HG02885 (cell line): ENCODE data around the gene IVL.

Experiments
- ATAC-seq: cut with Tn5 transposase; IDR thresholded peaks from one replicate; pipeline ENCODE4 v1.9.1; 2021; ENCODE audit warnings: mild to moderate bottlenecking; ENCODE audit not compliant: unreplicated experiment, poor library complexity

The IVL gene

GRCh38 chr1:152907686-152908601 is at the start of gene IVL:
TSS of gene IVL (plus strand) at chr1:152908546. CDS start at chr1:152909798, 1,252 bp downstream.
- ATAC-seq, result peak; percentile 59

DNA sequence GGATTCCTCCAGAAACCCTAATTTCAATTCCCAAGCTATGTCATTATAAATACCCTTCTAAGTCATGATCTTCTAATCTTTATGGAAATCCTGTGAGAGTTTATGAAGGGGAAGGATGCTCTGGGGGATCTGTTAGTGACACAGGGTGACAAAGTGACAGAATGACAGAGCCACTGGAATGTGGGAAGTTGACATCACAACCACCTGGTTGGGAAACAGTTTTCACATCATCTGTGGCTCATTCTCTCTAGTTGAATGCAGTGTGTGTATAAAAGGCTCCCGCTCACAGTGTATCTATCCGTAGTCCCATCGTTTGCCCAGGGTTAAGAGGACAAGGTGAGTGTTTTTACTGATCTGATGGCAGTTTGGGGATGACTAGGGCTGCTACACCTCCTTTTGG is 48.6 kb upstream of the IVL start, which contains the start of gene LCE7A:
Gene LCE7A (plus strand): TSS at position 301 of the 400 bp plus-strand sequence. CDS start 702 bp downstream, outside the sequence.
- ATAC-seq, result no peak

DNA sequence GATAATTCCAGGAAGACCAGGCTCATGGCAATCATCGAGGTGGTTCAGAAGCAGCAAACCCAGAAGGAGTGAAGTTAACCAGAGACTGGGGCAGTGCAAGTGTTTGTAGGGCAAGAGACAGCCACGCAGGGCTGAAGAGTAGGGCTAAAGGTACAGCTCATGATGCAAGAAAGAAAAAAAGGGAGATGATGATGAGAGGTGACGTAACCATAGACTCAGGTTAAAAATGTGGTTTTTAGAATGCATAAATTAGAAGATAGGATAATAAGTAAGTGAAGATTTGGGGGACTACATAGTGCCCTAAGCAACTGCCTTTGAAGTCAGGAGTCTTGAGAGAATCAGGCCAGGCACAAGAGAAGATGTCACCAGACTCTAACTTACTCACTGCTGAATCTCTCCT is 48.2 kb upstream of the IVL start:
- no peak for ATAC-seq

GRCh38 chr1:152861374-152861773 is 47.0 kb upstream of the IVL start:
- no peak for ATAC-seq

- no peak for ATAC-seq
Measured at GRCh38 chr1:152864443-152864842, 43.9 kb upstream of the IVL start.

GRCh38 chr1:152866321-152866720 is 42.0 kb upstream of the IVL start:
- ATAC-seq, result no peak

DNA sequence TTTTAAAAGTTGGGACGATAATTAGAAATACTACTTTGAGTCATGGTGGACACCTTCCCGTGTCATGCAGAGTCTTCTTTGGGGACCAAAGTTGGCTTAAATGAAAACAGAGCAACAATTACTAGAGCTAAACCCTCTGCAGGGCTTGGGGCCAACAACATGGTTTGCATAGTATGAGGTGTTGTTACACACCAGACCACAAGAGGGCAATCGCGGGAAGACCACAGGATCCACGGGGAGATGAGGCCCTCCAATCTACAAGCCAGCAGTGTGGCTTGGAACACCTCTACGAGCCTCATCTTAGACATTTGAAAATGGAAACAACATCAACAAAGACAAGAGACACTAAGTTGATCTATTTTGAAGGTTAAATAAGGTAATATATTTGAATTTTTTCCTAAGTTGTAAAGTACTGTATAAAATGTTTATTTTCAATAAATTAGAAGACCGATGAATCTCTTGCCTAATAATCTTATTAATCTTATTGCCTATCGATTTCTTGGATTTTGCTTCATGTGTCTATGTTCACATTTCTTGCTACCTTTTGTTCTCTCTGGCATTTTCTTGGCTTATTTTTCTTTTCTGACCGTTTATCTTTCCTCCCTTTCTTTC is 38.4 kb upstream of the IVL start:
- ATAC-seq, result peak; percentile 78

- no peak for ATAC-seq
Measured at GRCh38 chr1:152870831-152871730, 37.3 kb upstream of the IVL start.

DNA sequence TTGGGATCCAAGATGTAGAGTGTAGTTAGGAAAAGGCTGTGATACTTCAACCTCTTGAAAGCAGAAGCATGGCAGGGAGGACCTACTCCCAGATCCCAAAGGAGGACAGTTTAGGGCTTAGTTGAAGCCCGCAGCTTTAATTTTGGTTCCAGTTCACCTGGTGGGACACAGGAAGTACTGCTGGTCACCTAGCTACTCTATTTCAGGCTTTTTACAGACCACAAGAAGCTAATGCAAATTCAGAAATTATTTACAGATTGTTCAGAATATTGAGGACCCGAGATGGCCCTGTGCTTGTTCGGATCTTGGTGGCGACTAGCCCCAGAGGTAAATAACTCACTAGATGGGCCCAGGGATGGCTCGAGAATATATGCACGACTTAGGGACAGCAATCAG is 36.6 kb upstream of the IVL start:
- peak; percentile 48 for ATAC-seq

DNA sequence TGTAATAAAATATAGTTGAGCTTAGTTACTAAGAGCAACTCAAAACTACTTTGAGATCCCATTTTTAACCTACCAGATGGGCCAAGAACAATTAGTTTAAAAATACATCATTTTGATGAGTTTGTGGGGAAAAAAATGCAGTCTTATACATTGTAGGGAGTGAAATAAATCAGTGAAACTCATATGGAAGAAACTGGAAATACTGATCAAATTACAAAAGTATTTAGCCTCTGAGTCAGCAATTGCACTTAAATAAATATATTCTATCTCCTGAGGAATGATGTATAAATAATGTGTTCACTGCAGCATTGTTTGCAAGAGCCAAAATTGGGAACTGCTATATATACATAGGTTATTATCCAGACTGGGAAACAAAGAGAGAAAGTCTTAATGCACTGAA is 34.9 kb upstream of the IVL start:
- ATAC-seq, result no peak

GRCh38 chr1:152876827-152877226 is 31.5 kb upstream of the IVL start:
- ATAC-seq, result no peak

GRCh38 chr1:152878042-152878441 is 30.3 kb upstream of the IVL start, which contains the start of gene SMCP:
TSS of gene SMCP (plus strand) at chr1:152878322. CDS start at chr1:152884423, 6,101 bp downstream.
- no peak for ATAC-seq

- ATAC-seq, result no peak
Measured at GRCh38 chr1:152879559-152880198, 28.7 kb upstream of the IVL start.

DNA sequence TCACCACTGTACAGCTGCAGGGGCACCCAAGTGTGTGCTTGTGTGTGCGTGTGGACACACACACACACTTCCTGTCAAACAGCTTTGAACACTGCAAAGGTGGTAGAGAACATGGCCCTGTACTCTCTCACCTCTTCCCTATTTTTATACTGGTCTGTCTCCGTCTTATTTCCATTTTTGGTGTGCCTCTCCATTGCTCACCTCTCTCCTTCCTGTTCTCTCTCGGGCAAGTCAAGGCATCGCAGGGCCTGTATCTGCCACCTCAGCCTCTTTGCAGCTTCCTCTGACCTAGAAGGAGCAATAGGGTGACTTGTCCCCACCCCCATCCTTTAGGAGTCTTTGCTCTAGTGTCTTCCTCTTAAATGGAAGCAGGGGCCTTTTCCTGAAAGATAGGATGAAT is 28.0 kb upstream of the IVL start:
- ATAC-seq, result no peak

- ATAC-seq, result peak; percentile 85
Measured at GRCh38 chr1:152880907-152881306, 27.4 kb upstream of the IVL start.

- ATAC-seq, result no peak
Measured at GRCh38 chr1:152884085-152884484, 24.3 kb upstream of the IVL start.

GRCh38 chr1:152884506-152884905 is 23.8 kb upstream of the IVL start:
- ATAC-seq, result no peak

DNA sequence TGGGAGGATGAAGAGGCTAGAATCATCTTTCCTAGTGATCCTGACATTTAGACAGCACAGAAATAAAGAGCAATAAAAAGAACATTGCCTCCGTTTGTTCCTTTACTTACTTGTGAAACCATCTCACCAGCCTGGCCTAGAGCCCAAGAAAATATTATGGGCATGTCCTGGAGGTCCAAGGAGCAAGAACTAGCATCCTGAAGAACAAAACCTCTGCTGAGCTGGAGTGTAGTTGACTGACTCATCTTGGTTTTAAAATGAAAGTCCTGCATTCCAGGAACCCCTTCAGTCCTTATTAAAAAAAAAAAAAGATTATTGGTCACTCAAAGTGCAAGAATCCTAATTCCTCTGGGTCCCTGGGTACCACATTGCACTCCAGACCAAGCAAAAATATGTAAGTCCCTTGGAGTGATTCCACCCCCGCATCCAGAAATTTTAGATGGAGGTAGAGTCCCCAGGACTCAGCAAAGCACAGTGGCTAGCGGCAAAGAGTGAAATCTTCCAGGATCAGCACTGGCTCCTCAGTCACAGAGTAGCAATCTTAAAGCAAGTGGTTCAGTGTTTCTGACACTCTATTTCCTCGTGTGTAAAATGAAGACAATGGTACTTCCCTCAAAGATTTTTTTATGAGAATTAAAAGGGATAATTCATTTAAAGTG is 23.3 kb upstream of the IVL start:
- no peak for ATAC-seq

GRCh38 chr1:152886085-152886484 is 22.3 kb upstream of the IVL start:
- no peak for ATAC-seq
